ENCODE results near the gene CIB4. TPM values are rescaled to one million over a fixed set of nuclear protein-coding genes. Genes with fewer than 3 reads are reported as not detected.

Gene CIB4
- total RNA-seq, 1 donor from 2014 or later: not detected

- no peaks in the 10 kb centered on the region for H3K36me3 ChIP-seq
- no peaks in the 10 kb centered on the region for H3K27me3 ChIP-seq
- DNase-seq (ENCODE audit: extremely low spot score in 2 of 2): peak in 1 of 2 donors; percentile 67
- H3K4me3 ChIP-seq: no peak overlapping the region
- no peak for TF ChIP-seq POLR2A (IDR thresholded peaks at IDR 0.05)
- TF ChIP-seq POLR2AphosphoS5 (IDR thresholded peaks at IDR 0.05; ENCODE audit: insufficient read depth in 1 of 2, low read depth in 1 of 2): peak in 1 of 2 donors; percentile 34
- peaks cover 12% of the 10 kb centered on the region for H3K4me1 ChIP-seq
- H3K9me3 ChIP-seq: no peaks in the 10 kb centered on the region
- no peak overlapping the region for H3K27ac ChIP-seq
- intact Hi-C loops (cut with DNase I): no loop called here
These were observed 828 bp downstream of the CIB4 start for GRCh38 chr2:26640331-26640745.

- TF ChIP-seq POLR2A (IDR thresholded peaks at IDR 0.05) (no peak), POLR2AphosphoS5 (IDR thresholded peaks at IDR 0.05; ENCODE audit: insufficient read depth in 1 of 2, low read depth in 1 of 2) (no peak), CTCF (IDR thresholded peaks at IDR 0.05) (no peak)
- Histone ChIP-seq H3K4me1 (peaks cover 12% of the 10 kb centered on the region), H3K4me3 (no peak overlapping the region), H3K9me3 (no peaks in the 10 kb centered on the region), H3K36me3 (no peaks in the 10 kb centered on the region), H3K27ac (no peak overlapping the region), H3K27me3 (no peaks in the 10 kb centered on the region)
- intact Hi-C loops (cut with DNase I): no loop called here
- DNase-seq (ENCODE audit: extremely low spot score in 2 of 2): peak in 1 of 2 donors; percentile 77
These were observed 1.4 kb downstream of the CIB4 start for GRCh38 chr2:26639685-26640243.

- Histone ChIP-seq H3K4me3 (no peak overlapping the region), H3K36me3 (no peaks in the 10 kb centered on the region), H3K27ac (no peak overlapping the region), H3K9me3 (no peaks in the 10 kb centered on the region), H3K4me1 (peaks cover 12% of the 10 kb centered on the region), H3K27me3 (no peaks in the 10 kb centered on the region)
- intact Hi-C loops (cut with DNase I): no loop called here
- TF ChIP-seq POLR2A (IDR thresholded peaks at IDR 0.05) (no peak), POLR2AphosphoS5 (IDR thresholded peaks at IDR 0.05; ENCODE audit: insufficient read depth in 1 of 2, low read depth in 1 of 2) (no peak), CTCF (IDR thresholded peaks at IDR 0.05) (no peak)
- no peak for DNase-seq (ENCODE audit: extremely low spot score in 2 of 2)
These were observed 3.3 kb downstream of the CIB4 start for GRCh38 chr2:26637811-26638310.

- Histone ChIP-seq H3K27ac (no peak overlapping the region), H3K9me3 (no peaks in the 10 kb centered on the region), H3K36me3 (no peaks in the 10 kb centered on the region), H3K4me1 (peaks cover 12% of the 10 kb centered on the region), H3K27me3 (no peaks in the 10 kb centered on the region), H3K4me3 (no peak overlapping the region)
- DNase-seq (ENCODE audit: extremely low spot score in 2 of 2): no peak
- intact Hi-C loops (cut with DNase I): no loop called here
- TF ChIP-seq POLR2AphosphoS5 (IDR thresholded peaks at IDR 0.05; ENCODE audit: insufficient read depth in 1 of 2, low read depth in 1 of 2) (no peak), POLR2A (IDR thresholded peaks at IDR 0.05) (no peak), CTCF (IDR thresholded peaks at IDR 0.05) (no peak)
These were observed 4.2 kb downstream of the CIB4 start for GRCh38 chr2:26636935-26637334.

- H3K27me3 ChIP-seq: no peaks in the 10 kb centered on the region
- H3K4me1 ChIP-seq: peaks cover 5% of the 10 kb centered on the region
- H3K27ac ChIP-seq: no peak overlapping the region
- H3K9me3 ChIP-seq: no peaks in the 10 kb centered on the region
- no peak for TF ChIP-seq CTCF (IDR thresholded peaks at IDR 0.05)
- no peaks in the 10 kb centered on the region for H3K36me3 ChIP-seq
- H3K4me3 ChIP-seq: no peak overlapping the region
- DNase-seq (ENCODE audit: extremely low spot score in 2 of 2): no peak
- intact Hi-C loops (cut with DNase I): no loop called here
These were observed 5.8 kb downstream of the CIB4 start for GRCh38 chr2:26635401-26635800.

Data from vagina (tissue), 2 donors.